ENCODE data around the gene CDC5L.

The CDC5L gene

GRCh38 chr6:44342489-44342888, 45.0 kb upstream of the CDC5L start, which contains the start of gene SPATS1:
Gene SPATS1, plus strand, starts transcription at chr6:44342650. Its CDS starts 446 bp downstream, at chr6:44343096.
- TF ChIP-seq, protein P1, sequence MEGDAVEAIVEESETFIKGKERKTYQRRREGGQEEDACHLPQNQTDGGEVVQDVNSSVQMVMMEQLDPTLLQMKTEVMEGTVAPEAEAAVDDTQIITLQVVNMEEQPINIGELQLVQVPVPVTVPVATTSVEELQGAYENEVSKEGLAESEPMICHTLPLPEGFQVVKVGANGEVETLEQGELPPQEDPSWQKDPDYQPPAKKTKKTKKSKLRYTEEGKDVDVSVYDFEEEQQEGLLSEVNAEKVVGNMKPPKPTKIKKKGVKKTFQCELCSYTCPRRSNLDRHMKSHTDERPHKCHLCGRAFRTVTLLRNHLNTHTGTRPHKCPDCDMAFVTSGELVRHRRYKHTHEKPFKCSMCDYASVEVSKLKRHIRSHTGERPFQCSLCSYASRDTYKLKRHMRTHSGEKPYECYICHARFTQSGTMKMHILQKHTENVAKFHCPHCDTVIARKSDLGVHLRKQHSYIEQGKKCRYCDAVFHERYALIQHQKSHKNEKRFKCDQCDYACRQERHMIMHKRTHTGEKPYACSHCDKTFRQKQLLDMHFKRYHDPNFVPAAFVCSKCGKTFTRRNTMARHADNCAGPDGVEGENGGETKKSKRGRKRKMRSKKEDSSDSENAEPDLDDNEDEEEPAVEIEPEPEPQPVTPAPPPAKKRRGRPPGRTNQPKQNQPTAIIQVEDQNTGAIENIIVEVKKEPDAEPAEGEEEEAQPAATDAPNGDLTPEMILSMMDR (IDR thresholded peaks at IDR 0.05) = no peak

DNA sequence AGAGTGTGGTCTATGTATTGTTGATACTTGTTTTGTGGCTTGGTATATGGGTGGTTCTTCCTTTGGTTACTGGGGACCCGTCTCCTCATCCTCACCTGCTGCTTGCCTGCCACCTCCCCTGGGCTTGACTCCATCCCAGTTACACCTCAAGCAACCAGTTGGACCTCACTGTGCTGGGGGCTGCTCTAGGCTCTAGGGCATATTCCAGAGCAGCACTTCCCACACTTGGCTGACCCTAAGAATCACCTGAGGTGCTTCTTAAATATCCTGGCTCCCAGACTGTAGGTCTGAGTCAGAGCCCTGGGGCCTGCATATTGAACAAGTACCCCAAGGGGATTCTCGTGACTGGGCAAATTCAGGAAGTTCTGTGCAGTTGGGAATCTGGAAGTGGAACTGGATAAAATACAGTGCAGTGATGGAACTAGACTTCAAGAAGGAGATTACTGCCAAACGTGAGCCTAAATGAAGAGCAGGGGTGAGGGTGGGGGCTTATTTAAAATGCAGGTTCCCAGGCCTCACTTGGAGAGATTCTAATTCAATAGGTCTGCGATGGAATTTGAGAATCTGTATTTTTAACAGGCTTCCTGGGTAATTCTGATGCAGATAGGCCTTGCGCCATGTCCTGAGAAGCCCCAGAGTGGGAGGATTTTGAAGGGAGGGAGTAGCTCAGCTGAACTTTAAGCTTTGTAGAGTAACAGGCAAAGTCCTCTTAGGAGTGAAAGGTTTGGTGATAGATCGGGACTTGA, 37.4 kb upstream of the CDC5L start:
- TF ChIP-seq, protein P1 (IDR thresholded peaks at IDR 0.05) = no peak

- TF ChIP-seq, protein P1 (IDR thresholded peaks at IDR 0.05) = no peak
Observed at GRCh38 chr6:44352259-44352658, 35.2 kb upstream of the CDC5L start.

DNA sequence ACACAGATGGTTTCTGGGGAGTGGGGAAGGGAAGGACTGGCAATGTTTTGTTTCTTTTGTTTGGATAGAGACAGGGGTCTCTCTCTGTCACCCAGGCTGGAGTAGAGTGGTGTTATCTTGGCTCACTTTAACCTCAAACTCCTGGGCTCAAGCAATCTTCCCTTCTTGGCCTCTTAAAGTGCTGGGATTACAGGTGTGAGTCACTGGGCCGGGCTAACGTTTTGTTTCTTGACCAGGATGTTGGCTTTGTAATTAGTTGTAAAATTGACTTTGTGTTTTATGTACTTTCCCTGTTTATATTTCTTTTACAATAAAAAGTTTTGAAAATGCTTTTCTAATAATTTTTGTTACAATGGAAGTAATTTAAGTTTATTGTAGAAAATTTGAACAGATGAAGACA, 34.2 kb upstream of the CDC5L start:
- TF ChIP-seq, protein P1 (IDR thresholded peaks at IDR 0.05) = no peak

DNA sequence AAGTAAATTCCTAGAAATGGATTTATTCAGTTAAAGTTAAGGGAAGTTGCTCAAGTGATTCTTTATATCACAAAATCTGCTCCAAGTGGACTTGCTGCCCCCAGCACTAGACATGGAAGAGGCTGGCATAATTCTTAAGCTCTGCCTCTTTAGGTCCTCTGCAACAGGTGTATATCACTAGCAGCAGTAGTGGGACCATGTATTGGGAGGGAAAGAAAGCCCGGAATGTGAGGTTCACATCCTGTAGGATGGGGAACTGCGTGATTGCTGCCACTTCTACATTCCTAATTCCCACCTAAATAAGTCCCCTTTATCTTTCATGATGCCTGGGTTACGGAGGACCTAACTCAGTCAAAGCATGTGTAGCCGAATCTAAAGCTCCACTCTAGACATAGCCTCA, 31.9 kb upstream of the CDC5L start:
- TF ChIP-seq, protein P1 (IDR thresholded peaks at IDR 0.05) = no peak

DNA sequence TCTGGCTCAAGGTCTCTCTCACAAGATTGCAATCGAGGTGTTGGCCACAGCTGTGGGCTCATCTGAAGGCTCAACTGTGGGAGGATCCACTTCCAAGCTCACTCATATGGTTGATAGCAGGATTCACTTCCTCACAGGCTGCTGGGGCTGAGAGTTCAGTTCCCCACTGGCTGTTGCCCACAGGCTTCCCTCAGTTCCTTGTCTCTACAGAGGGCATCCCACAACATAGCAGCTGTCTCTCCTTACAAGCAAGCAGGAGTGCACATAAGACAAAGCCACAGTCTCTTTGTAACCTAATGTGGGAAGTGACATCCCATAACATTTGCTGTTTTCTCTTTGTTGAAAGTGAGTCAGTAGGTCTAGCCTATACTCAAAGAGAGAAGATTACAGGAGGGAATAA, 31.0 kb upstream of the CDC5L start:
- TF ChIP-seq, protein P1 (IDR thresholded peaks at IDR 0.05) = no peak

DNA sequence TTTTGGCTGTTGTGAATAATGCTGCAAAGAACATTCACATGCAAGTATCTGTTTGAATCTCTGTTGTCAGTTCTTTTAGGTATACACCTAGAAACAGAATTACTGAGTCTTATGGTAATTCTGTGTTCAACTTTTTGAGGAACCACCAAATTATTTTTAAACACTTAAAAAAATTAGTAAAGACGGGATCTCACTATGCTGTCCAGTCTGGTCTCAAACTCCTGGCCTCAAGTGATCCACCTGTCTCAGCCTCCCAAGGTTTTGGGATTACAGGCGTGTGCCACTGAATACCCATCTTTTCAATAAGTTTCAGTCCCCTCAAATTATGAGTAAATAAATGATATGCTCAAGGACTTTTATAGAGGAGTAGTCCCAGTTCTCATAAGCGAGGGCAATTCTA, 27.5 kb upstream of the CDC5L start:
- TF ChIP-seq, protein P1 (IDR thresholded peaks at IDR 0.05) = no peak
